ENCODE results near the gene INTS1. TPM values are rescaled to one million over a fixed set of nuclear protein-coding genes. Genes with fewer than 3 reads are reported as not detected.

INTS1 gene
- total and polyA plus RNA-seq, 2 experiments from 2014 or later, result 35.1 to 111 TPM

DNA sequence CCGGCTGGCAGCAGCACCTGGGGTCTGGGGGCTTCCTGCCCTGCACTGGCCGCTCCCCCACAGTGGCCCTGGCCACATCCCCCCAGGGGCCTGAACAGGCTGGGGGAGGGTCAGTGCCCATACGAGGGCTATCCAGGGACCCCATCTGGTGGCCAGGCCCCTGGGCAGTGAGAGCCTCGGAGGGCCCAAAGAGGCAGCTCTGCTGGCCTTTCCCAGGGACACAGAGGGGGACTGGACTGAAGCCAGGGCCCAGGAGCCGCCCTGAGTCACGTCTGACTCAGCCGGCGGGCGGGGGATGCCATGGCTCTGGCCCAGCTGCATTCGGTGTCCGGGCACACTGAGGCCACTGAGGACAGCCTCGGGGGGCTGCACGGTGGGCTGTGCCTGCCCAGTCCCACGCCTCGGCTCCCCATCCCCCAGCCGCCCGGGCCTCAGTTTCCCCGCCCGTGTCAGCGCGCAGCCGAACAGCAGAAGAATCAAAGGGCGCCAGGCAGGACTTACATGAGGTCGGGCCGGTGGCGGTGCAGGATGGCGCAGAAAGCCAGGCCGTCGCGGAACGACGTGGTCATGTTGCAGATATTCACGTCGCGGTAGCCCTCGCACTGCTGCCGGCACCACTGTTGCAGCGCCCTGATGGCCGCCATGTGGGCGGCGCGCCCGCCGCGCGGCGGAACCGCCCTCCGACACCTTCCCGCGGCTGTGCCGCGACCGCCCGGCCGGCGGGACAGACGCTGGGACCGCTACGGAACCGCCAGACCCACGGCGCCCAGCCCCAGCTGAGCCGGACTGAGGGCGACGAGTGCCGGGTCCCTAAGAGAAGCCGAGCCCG, 45.3 kb downstream of the INTS1 start, which contains the start of gene MICALL2:
MICALL2 (minus strand) TSS at position 788 of the 829 bp plus-strand sequence; CDS start at position 644, 144 bp downstream.
- Mint-ChIP-seq H3K27ac (no peak within 1 kb of the TSS), H3K9me3 (no peaks in the 10 kb centered on the region), H3K27me3 (ENCODE audit: insufficient read depth, low read depth, poor library complexity) (peaks cover 15% of the 10 kb centered on the region), H3K4me3 (peak within 1 kb of the TSS; percentile 65), H3K36me3 (ENCODE audit: low read depth) (no peaks in the 10 kb centered on the region), H3K4me1 (peaks cover 20% of the 10 kb centered on the region)
- TF ChIP-seq, protein P1, sequence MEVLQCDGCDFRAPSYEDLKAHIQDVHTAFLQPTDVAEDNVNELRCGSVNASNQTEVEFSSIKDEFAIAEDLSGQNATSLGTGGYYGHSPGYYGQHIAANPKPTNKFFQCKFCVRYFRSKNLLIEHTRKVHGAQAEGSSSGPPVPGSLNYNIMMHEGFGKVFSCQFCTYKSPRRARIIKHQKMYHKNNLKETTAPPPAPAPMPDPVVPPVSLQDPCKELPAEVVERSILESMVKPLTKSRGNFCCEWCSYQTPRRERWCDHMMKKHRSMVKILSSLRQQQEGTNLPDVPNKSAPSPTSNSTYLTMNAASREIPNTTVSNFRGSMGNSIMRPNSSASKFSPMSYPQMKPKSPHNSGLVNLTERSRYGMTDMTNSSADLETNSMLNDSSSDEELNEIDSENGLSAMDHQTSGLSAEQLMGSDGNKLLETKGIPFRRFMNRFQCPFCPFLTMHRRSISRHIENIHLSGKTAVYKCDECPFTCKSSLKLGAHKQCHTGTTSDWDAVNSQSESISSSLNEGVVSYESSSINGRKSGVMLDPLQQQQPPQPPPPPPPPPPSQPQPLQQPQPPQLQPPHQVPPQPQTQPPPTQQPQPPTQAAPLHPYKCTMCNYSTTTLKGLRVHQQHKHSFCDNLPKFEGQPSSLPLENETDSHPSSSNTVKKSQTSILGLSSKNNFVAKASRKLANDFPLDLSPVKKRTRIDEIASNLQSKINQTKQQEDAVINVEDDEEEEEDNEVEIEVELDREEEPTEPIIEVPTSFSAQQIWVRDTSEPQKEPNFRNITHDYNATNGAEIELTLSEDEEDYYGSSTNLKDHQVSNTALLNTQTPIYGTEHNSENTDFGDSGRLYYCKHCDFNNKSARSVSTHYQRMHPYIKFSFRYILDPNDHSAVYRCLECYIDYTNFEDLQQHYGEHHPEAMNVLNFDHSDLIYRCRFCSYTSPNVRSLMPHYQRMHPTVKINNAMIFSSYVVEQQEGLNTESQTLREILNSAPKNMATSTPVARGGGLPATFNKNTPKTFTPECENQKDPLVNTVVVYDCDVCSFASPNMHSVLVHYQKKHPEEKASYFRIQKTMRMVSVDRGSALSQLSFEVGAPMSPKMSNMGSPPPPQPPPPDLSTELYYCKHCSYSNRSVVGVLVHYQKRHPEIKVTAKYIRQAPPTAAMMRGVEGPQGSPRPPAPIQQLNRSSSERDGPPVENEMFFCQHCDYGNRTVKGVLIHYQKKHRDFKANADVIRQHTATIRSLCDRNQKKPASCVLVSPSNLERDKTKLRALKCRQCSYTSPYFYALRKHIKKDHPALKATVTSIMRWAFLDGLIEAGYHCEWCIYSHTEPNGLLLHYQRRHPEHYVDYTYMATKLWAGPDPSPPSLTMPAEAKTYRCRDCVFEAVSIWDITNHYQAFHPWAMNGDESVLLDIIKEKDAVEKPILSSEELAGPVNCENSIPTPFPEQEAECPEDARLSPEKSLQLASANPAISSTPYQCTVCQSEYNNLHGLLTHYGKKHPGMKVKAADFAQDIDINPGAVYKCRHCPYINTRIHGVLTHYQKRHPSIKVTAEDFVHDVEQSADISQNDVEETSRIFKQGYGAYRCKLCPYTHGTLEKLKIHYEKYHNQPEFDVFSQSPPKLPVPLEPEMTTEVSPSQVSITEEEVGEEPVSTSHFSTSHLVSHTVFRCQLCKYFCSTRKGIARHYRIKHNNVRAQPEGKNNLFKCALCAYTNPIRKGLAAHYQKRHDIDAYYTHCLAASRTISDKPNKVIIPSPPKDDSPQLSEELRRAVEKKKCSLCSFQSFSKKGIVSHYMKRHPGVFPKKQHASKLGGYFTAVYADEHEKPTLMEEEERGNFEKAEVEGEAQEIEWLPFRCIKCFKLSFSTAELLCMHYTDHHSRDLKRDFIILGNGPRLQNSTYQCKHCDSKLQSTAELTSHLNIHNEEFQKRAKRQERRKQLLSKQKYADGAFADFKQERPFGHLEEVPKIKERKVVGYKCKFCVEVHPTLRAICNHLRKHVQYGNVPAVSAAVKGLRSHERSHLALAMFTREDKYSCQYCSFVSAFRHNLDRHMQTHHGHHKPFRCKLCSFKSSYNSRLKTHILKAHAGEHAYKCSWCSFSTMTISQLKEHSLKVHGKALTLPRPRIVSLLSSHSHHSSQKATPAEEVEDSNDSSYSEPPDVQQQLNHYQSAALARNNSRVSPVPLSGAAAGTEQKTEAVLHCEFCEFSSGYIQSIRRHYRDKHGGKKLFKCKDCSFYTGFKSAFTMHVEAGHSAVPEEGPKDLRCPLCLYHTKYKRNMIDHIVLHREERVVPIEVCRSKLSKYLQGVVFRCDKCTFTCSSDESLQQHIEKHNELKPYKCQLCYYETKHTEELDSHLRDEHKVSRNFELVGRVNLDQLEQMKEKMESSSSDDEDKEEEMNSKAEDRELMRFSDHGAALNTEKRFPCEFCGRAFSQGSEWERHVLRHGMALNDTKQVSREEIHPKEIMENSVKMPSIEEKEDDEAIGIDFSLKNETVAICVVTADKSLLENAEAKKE (CRISPR knock-in tag; IDR thresholded peaks at IDR 0.05), result no peak
- no peak for TF ChIP-seq ZNF114 (CRISPR knock-in tag; IDR thresholded peaks at IDR 0.05)
- TF ChIP-seq, protein P2, sequence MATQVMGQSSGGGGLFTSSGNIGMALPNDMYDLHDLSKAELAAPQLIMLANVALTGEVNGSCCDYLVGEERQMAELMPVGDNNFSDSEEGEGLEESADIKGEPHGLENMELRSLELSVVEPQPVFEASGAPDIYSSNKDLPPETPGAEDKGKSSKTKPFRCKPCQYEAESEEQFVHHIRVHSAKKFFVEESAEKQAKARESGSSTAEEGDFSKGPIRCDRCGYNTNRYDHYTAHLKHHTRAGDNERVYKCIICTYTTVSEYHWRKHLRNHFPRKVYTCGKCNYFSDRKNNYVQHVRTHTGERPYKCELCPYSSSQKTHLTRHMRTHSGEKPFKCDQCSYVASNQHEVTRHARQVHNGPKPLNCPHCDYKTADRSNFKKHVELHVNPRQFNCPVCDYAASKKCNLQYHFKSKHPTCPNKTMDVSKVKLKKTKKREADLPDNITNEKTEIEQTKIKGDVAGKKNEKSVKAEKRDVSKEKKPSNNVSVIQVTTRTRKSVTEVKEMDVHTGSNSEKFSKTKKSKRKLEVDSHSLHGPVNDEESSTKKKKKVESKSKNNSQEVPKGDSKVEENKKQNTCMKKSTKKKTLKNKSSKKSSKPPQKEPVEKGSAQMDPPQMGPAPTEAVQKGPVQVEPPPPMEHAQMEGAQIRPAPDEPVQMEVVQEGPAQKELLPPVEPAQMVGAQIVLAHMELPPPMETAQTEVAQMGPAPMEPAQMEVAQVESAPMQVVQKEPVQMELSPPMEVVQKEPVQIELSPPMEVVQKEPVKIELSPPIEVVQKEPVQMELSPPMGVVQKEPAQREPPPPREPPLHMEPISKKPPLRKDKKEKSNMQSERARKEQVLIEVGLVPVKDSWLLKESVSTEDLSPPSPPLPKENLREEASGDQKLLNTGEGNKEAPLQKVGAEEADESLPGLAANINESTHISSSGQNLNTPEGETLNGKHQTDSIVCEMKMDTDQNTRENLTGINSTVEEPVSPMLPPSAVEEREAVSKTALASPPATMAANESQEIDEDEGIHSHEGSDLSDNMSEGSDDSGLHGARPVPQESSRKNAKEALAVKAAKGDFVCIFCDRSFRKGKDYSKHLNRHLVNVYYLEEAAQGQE (IDR thresholded peaks at IDR 0.05; ENCODE audit: unreplicated experiment), result no peak
- peak; percentile 78 for TF ChIP-seq POLR2AphosphoS5 (IDR thresholded peaks at IDR 0.05; ENCODE audit: low read depth)
- no peak for TF ChIP-seq CREB1 (CRISPR knock-in tag; IDR thresholded peaks at IDR 0.05; ENCODE audit: low read depth)
- Histone ChIP-seq H3K79me2 (replicated peaks; ENCODE audit: insufficient read depth) (no peaks in the 10 kb centered on the region), H3K27ac (ENCODE audit: low read depth) (no peak within 1 kb of the TSS), H3K27me3 (ENCODE audit: insufficient read depth) (no peaks in the 10 kb centered on the region), H4K20me1 (replicated peaks; ENCODE audit: insufficient read depth) (no peaks in the 10 kb centered on the region; the same call in 1 of the 2 replicates), H3K4me2 (peak within 1 kb of the TSS; percentile 89), H3K4me1 (ENCODE audit: insufficient read depth) (peaks cover 6% of the 10 kb centered on the region; the same call in 1 of the 2 replicates), H3F3A (replicated peaks; ENCODE audit: low read depth) (no peaks in the 10 kb centered on the region; the same call in 1 of the 2 replicates), H3K9me2 (ENCODE audit: insufficient read depth) (no peaks in the 10 kb centered on the region), H3K36me3 (ENCODE audit: insufficient read depth) (no peaks in the 10 kb centered on the region), H2AFZ (0 out of 2 replicates have a peak within 1 kb of the TSS, but pooled peaks have one; percentile 78), H3K4me3 (peak within 1 kb of the TSS; percentile 79)
- no peak for DNase-seq (ENCODE audit: low spot score)
- ATAC-seq, result peak; percentile 3; the same call in 2 of the 3 replicates

Data from GM23338 (cell line).